Trophoblast cell (in vitro differentiated cells and primary cell): ENCODE results near the gene AKAP12.

ENCODE experiments used
- DNase-seq, 2 donors: peaks; one replicate each; pipeline ENCODE4 v3.0.0-alpha.2; 2016
- H2AFZ ChIP-seq: 2 replicates; pipeline ENCODE4 v1.6.1; 2013; ENCODE audit warnings: low read length, moderate library complexity, mild to moderate bottlenecking; ENCODE audit not compliant: insufficient read depth, poor library complexity
- H2AK5ac ChIP-seq: 2 replicates; pipeline ENCODE4 v1.6.1; 2013; ENCODE audit warnings: mild to moderate bottlenecking, low read length
- H2BK120ac ChIP-seq: 2 replicates; pipeline ENCODE4 v1.6.1; 2013; ENCODE audit warnings: low read length, mild to moderate bottlenecking, moderate library complexity; ENCODE audit not compliant: insufficient read depth, poor library complexity
- H2BK12ac ChIP-seq: 2 replicates; pipeline ENCODE4 v1.6.1; 2013; ENCODE audit warnings: mild to moderate bottlenecking, low read length, moderate library complexity
- H2BK5ac ChIP-seq: 2 replicates; pipeline ENCODE4 v1.6.1; 2013; ENCODE audit warnings: low read length, low read depth, moderate library complexity, mild to moderate bottlenecking; ENCODE audit not compliant: poor library complexity
- H3K14ac ChIP-seq: 2 replicates; pipeline ENCODE4 v1.6.1; 2013; ENCODE audit warnings: mild to moderate bottlenecking, low read length
- H3K18ac ChIP-seq: 2 replicates; pipeline ENCODE4 v1.6.1; 2013; ENCODE audit warnings: mild to moderate bottlenecking, low read length
- H3K23ac ChIP-seq: 2 replicates; pipeline ENCODE4 v1.6.1; 2013; ENCODE audit warnings: low read length
- H3K27ac ChIP-seq: 2 replicates; pipeline ENCODE4 v1.5.1; 2013; ENCODE audit warnings: low read depth, mild to moderate bottlenecking, inconsistent platforms, low read length, moderate library complexity
- H3K27me3 ChIP-seq: 2 replicates; pipeline ENCODE4 v1.6.1; 2013; ENCODE audit warnings: inconsistent platforms, mild to moderate bottlenecking, low read length, moderate library complexity; ENCODE audit not compliant: insufficient read depth
- H3K36me3 ChIP-seq, 2 experiments: 1 replicate in 1 of 2; 2 replicates in 1 of 2; pipeline ENCODE4 v1.6.1; 2013; ENCODE audit warnings: low read length in 2 of 2, mild to moderate bottlenecking in 2 of 2, moderate library complexity in 1 of 2; ENCODE audit not compliant: insufficient read depth in 2 of 2, control insufficient read depth in 1 of 2
- H3K4ac ChIP-seq: 2 replicates; pipeline ENCODE4 v1.6.1; 2013; ENCODE audit warnings: low read depth, mild to moderate bottlenecking, low read length, moderate library complexity
- H3K4me1 ChIP-seq, 2 experiments: 1 replicate in 1 of 2; 2 replicates in 1 of 2; pipeline ENCODE4 v1.6.1; 2013; ENCODE audit warnings: low read length in 2 of 2, mild to moderate bottlenecking in 2 of 2, moderate library complexity in 1 of 2; ENCODE audit not compliant: insufficient read depth in 2 of 2, control insufficient read depth in 1 of 2
- H3K4me2 ChIP-seq: 2 replicates; pipeline ENCODE4 v1.6.1; 2013; ENCODE audit warnings: inconsistent platforms, mild to moderate bottlenecking, low read length, moderate library complexity
- H3K4me3 ChIP-seq: 2 replicates; pipeline ENCODE4 v1.5.1; 2013; ENCODE audit warnings: mild to moderate bottlenecking, low read depth, low read length, inconsistent platforms
- H3K79me1 ChIP-seq: one replicate; pipeline ENCODE4 v1.6.1; 2013; ENCODE audit warnings: low read length
- H3K79me2 ChIP-seq: 2 replicates; pipeline ENCODE4 v1.6.1; 2013; ENCODE audit warnings: low read length, mild to moderate bottlenecking; ENCODE audit not compliant: control insufficient read depth, insufficient read depth, poor library complexity
- H3K9ac ChIP-seq: 2 replicates; pipeline ENCODE4 v1.6.1; 2013; ENCODE audit warnings: mild to moderate bottlenecking, low read length
- H3K9me3 ChIP-seq: 2 replicates; pipeline ENCODE4 v1.6.1; 2013; ENCODE audit warnings: low read depth, mild to moderate bottlenecking, control low read depth, inconsistent platforms, low read length; ENCODE audit not compliant: insufficient read depth
- H4K12ac ChIP-seq: 2 replicates; pipeline ENCODE4 v1.6.1; 2013; ENCODE audit warnings: low read depth, mild to moderate bottlenecking, low read length, moderate library complexity
- H4K8ac ChIP-seq: 2 replicates; pipeline ENCODE4 v1.6.1; 2013; ENCODE audit warnings: low read depth, mild to moderate bottlenecking, low read length, moderate library complexity
- H4K91ac ChIP-seq: one replicate; pipeline ENCODE4 v1.6.1; 2013; ENCODE audit warnings: low read depth, mild to moderate bottlenecking, low read length, moderate library complexity
- WGBS: extraction: QIAGEN DNeasy Blood & Tissue Kit; methylation state at CpG from one replicate; pipeline ENCODE4 v1.1.7; 2013; ENCODE audit warnings: missing lambda C conversion rate; ENCODE audit not compliant: insufficient read length, insufficient coverage; ENCODE audit errors: extremely low coverage; 5-methylcytosine and 5-hydroxymethylcytosine counted together

AKAP12 gene

GRCh38 chr6:151294561-151295101 is 54.9 kb downstream of the AKAP12 start:
- Histone ChIP-seq H3K79me2 (no peaks in the 10 kb centered on the region), H3K36me3 (no peaks in the 10 kb centered on the region), H2AFZ (no peak overlapping the region), H3K18ac (no peak overlapping the region), H2BK120ac (no peak overlapping the region), H3K27me3 (no peaks in the 10 kb centered on the region), H3K79me1 (no peaks in the 10 kb centered on the region), H3K4me2 (no peak overlapping the region), H3K14ac (no peak overlapping the region), H2AK5ac (no peak overlapping the region), H3K9ac (no peak overlapping the region), H4K91ac (no peak overlapping the region), H3K9me3 (no peaks in the 10 kb centered on the region), H3K4me3 (no peak overlapping the region), H4K8ac (no peak overlapping the region), H3K4me1 (peaks cover 11 to 14% of the 10 kb centered on the region in 2 experiments), H2BK5ac (no peak overlapping the region), H2BK12ac (no peak overlapping the region), H3K4ac (no peak overlapping the region), H3K23ac (no peak overlapping the region), H4K12ac (no peak overlapping the region), H3K27ac (no peak overlapping the region)
- DNase-seq, result peak; percentile 52 to 88
- WGBS, result no CpG with 5 or more reads among the region's 6 CpGs

GRCh38 chr6:151297886-151298285 is 58.1 kb downstream of the AKAP12 start:
- Histone ChIP-seq H4K91ac (no peak overlapping the region), H2BK120ac (no peak overlapping the region), H3K18ac (no peak overlapping the region), H3K36me3 (peaks cover 0 to 2% of the 10 kb centered on the region in 2 experiments), H2AK5ac (no peak overlapping the region), H3K79me1 (no peaks in the 10 kb centered on the region), H4K12ac (no peak overlapping the region), H3K9ac (no peak overlapping the region), H4K8ac (no peak overlapping the region), H2BK12ac (no peak overlapping the region), H3K4me2 (no peak overlapping the region), H3K9me3 (no peaks in the 10 kb centered on the region), H2BK5ac (no peak overlapping the region), H3K27me3 (no peaks in the 10 kb centered on the region), H3K4me1 (peaks cover 2 to 3% of the 10 kb centered on the region in 2 experiments), H3K27ac (no peak overlapping the region), H3K4ac (no peak overlapping the region), H3K14ac (no peak overlapping the region), H3K4me3 (no peak overlapping the region), H3K23ac (no peak overlapping the region), H2AFZ (no peak overlapping the region), H3K79me2 (no peaks in the 10 kb centered on the region)
- DNase-seq, result no peak
- WGBS, result no CpG with 5 or more reads among the region's 6 CpGs

- Histone ChIP-seq H4K12ac (no peak overlapping the region), H3K18ac (no peak overlapping the region), H2BK5ac (no peak overlapping the region), H2BK120ac (no peak overlapping the region), H3K27ac (no peak overlapping the region), H3K23ac (no peak overlapping the region), H3K14ac (no peak overlapping the region), H3K4ac (no peak overlapping the region), H3K79me1 (no peaks in the 10 kb centered on the region), H3K36me3 (peaks cover 0 to 2% of the 10 kb centered on the region in 2 experiments), H4K8ac (no peak overlapping the region), H2AK5ac (no peak overlapping the region), H3K9me3 (no peaks in the 10 kb centered on the region), H2AFZ (no peak overlapping the region), H3K4me2 (no peak overlapping the region), H3K27me3 (no peaks in the 10 kb centered on the region), H2BK12ac (no peak overlapping the region), H3K9ac (no peak overlapping the region), H4K91ac (no peak overlapping the region), H3K79me2 (no peaks in the 10 kb centered on the region), H3K4me1 (peaks cover 2 to 3% of the 10 kb centered on the region in 2 experiments), H3K4me3 (no peak overlapping the region)
- no peak for DNase-seq
- WGBS, result no CpG with 5 or more reads among the region's 4 CpGs
These were observed 59.2 kb downstream of the AKAP12 start for GRCh38 chr6:151299011-151299410.

- H3K79me1 ChIP-seq, result no peaks in the 10 kb centered on the region
- H3K18ac ChIP-seq, result no peak overlapping the region
- no peak overlapping the region for H3K14ac ChIP-seq
- H2AFZ ChIP-seq, result no peak overlapping the region
- no peak overlapping the region for H3K9ac ChIP-seq
- H3K4me1 ChIP-seq, result no peaks in the 10 kb centered on the region
- H2BK5ac ChIP-seq, result no peak overlapping the region
- no peaks in the 10 kb centered on the region for H3K27me3 ChIP-seq
- H4K8ac ChIP-seq, result no peak overlapping the region
- no peak overlapping the region for H2AK5ac ChIP-seq
- no peak overlapping the region for H2BK120ac ChIP-seq
- no peak overlapping the region for H3K23ac ChIP-seq
- no peak overlapping the region for H3K27ac ChIP-seq
- H3K79me2 ChIP-seq, result no peaks in the 10 kb centered on the region
- no CpG with 5 or more reads among the region's 8 CpGs for WGBS
- no peak overlapping the region for H3K4me2 ChIP-seq
- no peak overlapping the region for H3K4me3 ChIP-seq
- no peaks in the 10 kb centered on the region for H3K9me3 ChIP-seq
- peaks cover 0 to 2% of the 10 kb centered on the region in 2 experiments for H3K36me3 ChIP-seq
- H3K4ac ChIP-seq, result no peak overlapping the region
- H4K12ac ChIP-seq, result no peak overlapping the region
- no peak overlapping the region for H2BK12ac ChIP-seq
- no peak overlapping the region for H4K91ac ChIP-seq
- no peak for DNase-seq
These were observed 60.7 kb downstream of the AKAP12 start for GRCh38 chr6:151300267-151300991.
